Fibroblast of mammary gland (primary cell): ENCODE results near the gene CTSZ.
"Not testable (repeated sequence)": the region's sequence is repeated elsewhere in the genome, so short reads cannot be mapped to it uniquely, and the experiment has no call there.

Experiments used
- DNase-seq: peaks from one replicate; pipeline ENCODE4 v3.0.0-alpha.2; 2010; ENCODE audit warnings: low read depth
- H3K4me3 ChIP-seq: 2 replicates; pipeline ENCODE4 v1.5.1; 2011; ENCODE audit warnings: low read depth, mild to moderate bottlenecking, low read length, moderate library complexity; ENCODE audit not compliant: control insufficient read depth
- TF ChIP-seq, protein P1 (sequence below): conservative IDR thresholded peaks from 2 replicates; pipeline ENCODE4 v1.5.1; 2011; ENCODE audit warnings: low read depth, low read length, inconsistent platforms; ENCODE audit not compliant: control insufficient read depth, insufficient read depth

The CTSZ gene

GRCh38 chr20:58959652-58960051 is 47.4 kb downstream of the CTSZ start:
- TF ChIP-seq, protein P1, sequence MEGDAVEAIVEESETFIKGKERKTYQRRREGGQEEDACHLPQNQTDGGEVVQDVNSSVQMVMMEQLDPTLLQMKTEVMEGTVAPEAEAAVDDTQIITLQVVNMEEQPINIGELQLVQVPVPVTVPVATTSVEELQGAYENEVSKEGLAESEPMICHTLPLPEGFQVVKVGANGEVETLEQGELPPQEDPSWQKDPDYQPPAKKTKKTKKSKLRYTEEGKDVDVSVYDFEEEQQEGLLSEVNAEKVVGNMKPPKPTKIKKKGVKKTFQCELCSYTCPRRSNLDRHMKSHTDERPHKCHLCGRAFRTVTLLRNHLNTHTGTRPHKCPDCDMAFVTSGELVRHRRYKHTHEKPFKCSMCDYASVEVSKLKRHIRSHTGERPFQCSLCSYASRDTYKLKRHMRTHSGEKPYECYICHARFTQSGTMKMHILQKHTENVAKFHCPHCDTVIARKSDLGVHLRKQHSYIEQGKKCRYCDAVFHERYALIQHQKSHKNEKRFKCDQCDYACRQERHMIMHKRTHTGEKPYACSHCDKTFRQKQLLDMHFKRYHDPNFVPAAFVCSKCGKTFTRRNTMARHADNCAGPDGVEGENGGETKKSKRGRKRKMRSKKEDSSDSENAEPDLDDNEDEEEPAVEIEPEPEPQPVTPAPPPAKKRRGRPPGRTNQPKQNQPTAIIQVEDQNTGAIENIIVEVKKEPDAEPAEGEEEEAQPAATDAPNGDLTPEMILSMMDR = no peak
- no peak overlapping the region for H3K4me3 ChIP-seq
- DNase-seq = no peak

- no peak for DNase-seq
- no peak overlapping the region for H3K4me3 ChIP-seq
- TF ChIP-seq, protein P1 = no peak
Observed at GRCh38 chr20:58956078-58956477, 51.0 kb downstream of the CTSZ start.

DNA sequence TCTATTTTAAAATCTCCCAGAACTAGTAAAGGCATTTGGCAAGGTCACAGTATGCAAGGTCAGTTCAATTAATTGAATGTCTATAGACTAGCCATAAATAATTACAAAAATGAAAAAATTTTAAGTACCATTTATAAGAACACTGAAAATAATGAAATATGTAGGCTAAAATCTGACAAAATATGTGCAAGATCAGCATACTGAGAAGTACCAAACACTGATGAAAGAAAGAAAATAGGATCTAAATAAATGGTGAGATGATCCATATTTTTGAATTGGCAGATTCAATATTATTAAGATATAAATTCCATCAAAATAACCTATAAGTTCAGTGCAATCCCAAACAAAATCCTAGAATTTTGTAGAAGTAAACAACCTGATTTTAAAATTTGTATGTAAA is 54.0 kb downstream of the CTSZ start:
- TF ChIP-seq, protein P1 = no peak
- H3K4me3 ChIP-seq = no peak overlapping the region
- no peak for DNase-seq

DNA sequence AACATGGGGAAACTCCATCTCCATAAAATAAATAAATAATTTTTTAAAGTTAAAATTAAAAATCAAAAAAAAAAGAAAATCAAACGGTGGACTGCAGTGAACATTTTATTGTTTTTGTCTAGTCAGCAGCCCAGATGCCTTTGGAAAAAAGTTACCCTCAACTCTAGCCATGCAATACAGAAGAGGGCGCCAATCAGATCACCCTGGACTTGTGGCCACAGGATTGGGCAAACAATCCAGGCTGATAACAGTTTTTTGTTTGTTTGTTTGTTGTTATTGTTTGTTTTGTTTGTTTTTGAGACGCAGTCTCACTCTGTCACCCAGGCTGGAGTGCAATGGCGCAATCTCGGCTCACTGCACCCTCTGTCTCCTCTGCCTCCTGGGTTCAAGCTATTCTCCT is 56.5 kb downstream of the CTSZ start:
- H3K4me3 ChIP-seq = no peak overlapping the region
- no peak for DNase-seq
- TF ChIP-seq, protein P1 = no peak

- DNase-seq, H3K4me3 ChIP-seq: not testable (repeated sequence)
Observed at GRCh38 chr20:58947797-58948388, 59.2 kb downstream of the CTSZ start.

DNA sequence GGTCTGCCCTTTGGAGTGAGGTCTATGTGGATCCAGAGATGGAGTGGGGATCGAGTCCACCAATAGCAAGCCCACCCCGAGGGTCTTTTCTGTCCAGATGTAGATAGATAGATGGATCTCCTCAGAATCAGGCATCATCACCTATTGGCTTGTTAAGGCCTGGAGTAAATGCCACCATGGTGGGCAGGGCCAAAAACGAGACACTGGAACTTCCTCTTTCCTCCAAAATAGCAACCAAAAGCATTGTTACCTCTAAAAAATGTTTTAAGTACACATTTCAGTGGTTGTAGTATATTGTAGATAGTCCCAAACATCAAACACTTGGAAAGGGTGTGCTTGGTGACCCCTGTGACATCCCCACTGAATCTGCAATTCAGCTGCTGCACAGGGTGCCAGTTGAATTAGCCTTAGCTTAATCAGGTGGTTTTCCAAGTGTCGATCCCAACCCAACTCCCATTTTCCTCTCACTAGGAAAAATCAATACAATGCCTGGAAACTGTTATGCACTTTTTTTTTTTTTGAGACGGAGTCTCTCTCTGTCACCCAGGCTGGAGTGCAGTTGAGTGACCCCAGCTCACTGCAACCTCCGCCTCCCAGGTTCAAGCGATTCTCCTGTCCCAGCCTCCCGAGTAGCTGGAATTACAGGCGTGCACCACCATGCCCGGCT is 61.0 kb downstream of the CTSZ start:
- DNase-seq = no peak
- TF ChIP-seq, protein P1 = no peak
- H3K4me3 ChIP-seq = no peak overlapping the region
